Measurements from ENCODE around the gene KIRREL2. TPM values are rescaled to one million over a fixed set of nuclear protein-coding genes. Genes with fewer than 3 reads are reported as not detected.
"Not testable (repeated sequence)": the region's sequence is repeated elsewhere in the genome, so short reads cannot be mapped to it uniquely, and the experiment has no call there.

KIRREL2 gene
- total and polyA plus RNA-seq, 11 donors = 0.77 TPM; not detected in 10

DNA sequence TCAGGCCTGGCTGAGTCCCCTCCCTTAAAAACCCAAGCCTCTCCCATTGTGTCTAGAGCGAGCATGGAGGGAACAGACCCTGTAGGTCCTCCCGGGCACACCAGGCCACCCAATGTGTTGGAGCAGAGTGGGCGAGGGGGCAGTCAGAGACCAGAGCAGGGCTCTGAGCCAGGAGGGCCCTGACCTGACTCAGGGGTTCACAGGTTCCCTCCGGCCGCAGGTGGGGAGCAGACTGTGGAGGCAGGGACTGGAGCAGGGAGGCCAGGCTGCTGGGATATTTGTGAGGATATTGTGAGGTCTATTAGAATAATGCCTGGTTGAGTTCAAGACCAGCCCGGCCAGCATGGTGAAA lies 52.9 kb downstream of the KIRREL2 start:
- no peak for ATAC-seq
- H3K4me3 ChIP-seq = no peak overlapping the region
- no peak for DNase-seq
- no peaks in the 10 kb centered on the region for H3K9me3 ChIP-seq
- peaks cover 0 to 4% (median 0%) of the 10 kb centered on the region in 9 donors for H3K36me3 ChIP-seq
- no peak for TF ChIP-seq POLR2A (IDR thresholded peaks at IDR 0.05)
- TF ChIP-seq, protein P1, sequence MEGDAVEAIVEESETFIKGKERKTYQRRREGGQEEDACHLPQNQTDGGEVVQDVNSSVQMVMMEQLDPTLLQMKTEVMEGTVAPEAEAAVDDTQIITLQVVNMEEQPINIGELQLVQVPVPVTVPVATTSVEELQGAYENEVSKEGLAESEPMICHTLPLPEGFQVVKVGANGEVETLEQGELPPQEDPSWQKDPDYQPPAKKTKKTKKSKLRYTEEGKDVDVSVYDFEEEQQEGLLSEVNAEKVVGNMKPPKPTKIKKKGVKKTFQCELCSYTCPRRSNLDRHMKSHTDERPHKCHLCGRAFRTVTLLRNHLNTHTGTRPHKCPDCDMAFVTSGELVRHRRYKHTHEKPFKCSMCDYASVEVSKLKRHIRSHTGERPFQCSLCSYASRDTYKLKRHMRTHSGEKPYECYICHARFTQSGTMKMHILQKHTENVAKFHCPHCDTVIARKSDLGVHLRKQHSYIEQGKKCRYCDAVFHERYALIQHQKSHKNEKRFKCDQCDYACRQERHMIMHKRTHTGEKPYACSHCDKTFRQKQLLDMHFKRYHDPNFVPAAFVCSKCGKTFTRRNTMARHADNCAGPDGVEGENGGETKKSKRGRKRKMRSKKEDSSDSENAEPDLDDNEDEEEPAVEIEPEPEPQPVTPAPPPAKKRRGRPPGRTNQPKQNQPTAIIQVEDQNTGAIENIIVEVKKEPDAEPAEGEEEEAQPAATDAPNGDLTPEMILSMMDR (IDR thresholded peaks at IDR 0.05) = no peak
- peaks cover 0 to 6% (median 0%) of the 10 kb centered on the region in 9 donors for H3K27me3 ChIP-seq
- H3K27ac ChIP-seq = peak overlapping the region in 6 of 12 donors; percentile 20 to 88 (median 67)
- H3K4me1 ChIP-seq = peaks cover 0 to 60% (median 0%) of the 10 kb centered on the region in 12 donors
- intact Hi-C loops (cut with DNase I) = no loop called here
- 70 to 79% (median 74%) methylated on average over 4 to 6 of the region's 6 CpGs for WGBS, 4 donors

GRCh38 chr19:35910355-35910754 lies 53.6 kb downstream of the KIRREL2 start:
- H3K27ac ChIP-seq = peak overlapping the region in 3 of 12 donors; percentile 63 to 88 (median 71)
- H3K9me3 ChIP-seq; H3K27me3 ChIP-seq; ATAC-seq; intact Hi-C loops (cut with DNase I); H3K36me3 ChIP-seq; H3K4me3 ChIP-seq; DNase-seq: not testable (repeated sequence)
- WGBS, 4 donors = 91 to 94% (median 92%) methylated on average over 14 of the region's 14 CpGs
- peaks cover 0 to 56% (median 0%) of the 10 kb centered on the region in 12 donors for H3K4me1 ChIP-seq

- TF ChIP-seq, protein P1 (IDR thresholded peaks at IDR 0.05) = no peak
- TF ChIP-seq POLR2A (IDR thresholded peaks at IDR 0.05) = no peak
- Histone ChIP-seq H3K27me3 (peaks cover 0 to 6% (median 0%) of the 10 kb centered on the region in 9 donors), H3K9me3 (no peaks in the 10 kb centered on the region), H3K4me1 (peaks cover 0 to 51% (median 0%) of the 10 kb centered on the region in 12 donors), H3K27ac (peak overlapping the region in 1 of 12 donors; percentile 88), H3K4me3 (no peak overlapping the region), H3K36me3 (peaks cover 0 to 4% (median 0%) of the 10 kb centered on the region in 9 donors)
- ATAC-seq = no peak
- WGBS, 4 donors = 37 to 46% (median 42%) methylated on average over 2 to 3 of the region's 3 CpGs
- DNase-seq = no peak
- intact Hi-C loops (cut with DNase I) = no loop called here
Observed at GRCh38 chr19:35911173-35911572, 54.5 kb downstream of the KIRREL2 start.

- no peak overlapping the region for H3K4me3 ChIP-seq
- H3K36me3 ChIP-seq = no peaks in the 10 kb centered on the region
- peaks cover 0 to 6% (median 0%) of the 10 kb centered on the region in 9 donors for H3K27me3 ChIP-seq
- DNase-seq (no peak), ATAC-seq (no peak)
- no peaks in the 10 kb centered on the region for H3K9me3 ChIP-seq
- intact Hi-C loops (cut with DNase I) = no loop called here
- peak overlapping the region in 1 of 12 donors; percentile 18 for H3K27ac ChIP-seq
- H3K4me1 ChIP-seq = peaks cover 0 to 45% (median 0%) of the 10 kb centered on the region in 12 donors
- no peak for TF ChIP-seq POLR2A (IDR thresholded peaks at IDR 0.05)
- TF ChIP-seq, protein P1 (IDR thresholded peaks at IDR 0.05) = no peak
- WGBS, 4 donors = 60 to 70% (median 67%) methylated on average over 5 of the region's 5 CpGs
Observed at GRCh38 chr19:35911790-35912189, 55.1 kb downstream of the KIRREL2 start.

DNA sequence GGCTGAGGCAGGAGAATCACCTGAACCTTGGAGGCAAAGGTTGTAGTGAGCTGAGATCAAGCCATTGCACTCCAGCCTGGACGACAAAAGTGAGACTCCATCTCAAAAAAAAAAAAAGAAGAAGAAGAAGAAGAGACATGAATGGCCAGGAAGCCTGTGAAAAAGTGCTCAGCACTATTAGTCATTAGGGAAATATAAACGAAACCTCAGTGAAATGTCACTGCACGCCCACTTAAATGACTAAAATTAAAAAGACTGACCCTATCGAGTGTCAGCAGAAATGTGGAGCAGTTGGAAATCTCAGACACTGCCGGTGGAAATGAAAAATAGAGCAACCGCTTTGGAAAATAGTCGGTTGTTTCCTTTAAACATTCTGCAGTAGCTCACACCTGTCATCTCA lies 56.9 kb downstream of the KIRREL2 start:
- TF ChIP-seq POLR2A (IDR thresholded peaks at IDR 0.05) = no peak
- TF ChIP-seq, protein P1 (IDR thresholded peaks at IDR 0.05) = no peak
- ATAC-seq = no peak
- H3K9me3 ChIP-seq = no peaks in the 10 kb centered on the region
- peaks cover 0 to 6% (median 0%) of the 10 kb centered on the region in 9 donors for H3K27me3 ChIP-seq
- no peak for DNase-seq
- WGBS, 4 donors = 64 to 70% (median 64%) methylated on average over 7 of the region's 7 CpGs
- H3K4me3 ChIP-seq = peak overlapping the region in 1 of 12 donors; percentile 7
- peaks cover 0 to 42% (median 0%) of the 10 kb centered on the region in 12 donors for H3K4me1 ChIP-seq
- intact Hi-C loops (cut with DNase I) = no loop called here
- no peaks in the 10 kb centered on the region for H3K36me3 ChIP-seq
- H3K27ac ChIP-seq = peak overlapping the region in 1 of 12 donors; percentile 63
